ENCODE results near the gene ESYT3. TPM values are rescaled to one million over a fixed set of nuclear protein-coding genes. Genes with fewer than 3 reads are reported as not detected.

Gene ESYT3
- total and polyA plus RNA-seq, 2 experiments from 2014 or later, result 3.5 to 8.2 TPM

DNA sequence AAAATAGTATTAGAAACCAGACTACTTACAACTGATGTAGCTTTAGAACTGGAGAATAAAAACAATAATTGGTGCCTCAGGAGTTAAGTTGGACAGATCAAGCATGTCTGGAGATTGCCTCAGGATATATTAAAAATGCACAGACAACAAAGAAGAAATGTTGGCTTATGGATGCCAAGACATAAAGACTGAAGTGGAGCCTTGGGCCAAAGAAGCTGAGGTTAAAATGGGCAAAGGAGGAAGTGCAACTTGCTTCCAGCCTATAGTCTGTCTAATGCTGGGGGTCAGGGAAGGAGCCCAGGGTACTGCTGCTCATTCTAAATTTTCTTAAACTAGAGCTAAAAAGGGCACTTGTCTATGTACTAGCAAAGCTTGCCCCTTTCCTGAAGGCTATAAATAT lies 77.5 kb downstream of the ESYT3 start:
- H3K79me2 ChIP-seq (replicated peaks; ENCODE audit: insufficient read depth), result no peaks in the 10 kb centered on the region
- H3K4me3 ChIP-seq, result no peak overlapping the region
- peaks cover 12% of the 10 kb centered on the region for H3K9me3 Mint-ChIP-seq
- no peak overlapping the region for H3K27ac ChIP-seq (ENCODE audit: low read depth)
- H3F3A ChIP-seq (replicated peaks; ENCODE audit: low read depth), result no peaks in the 10 kb centered on the region
- ATAC-seq, result no peak
- H4K20me1 ChIP-seq (replicated peaks; ENCODE audit: insufficient read depth), result no peaks in the 10 kb centered on the region
- H3K9me2 ChIP-seq (ENCODE audit: insufficient read depth), result 0 out of 2 replicates have a peak, but pooled peaks cover 6% of the 10 kb centered on the region
- H3K4me1 ChIP-seq (ENCODE audit: insufficient read depth), result peaks cover 9% of the 10 kb centered on the region; the same call in 1 of the 2 replicates
- H3K36me3 Mint-ChIP-seq (ENCODE audit: low read depth), result peaks cover 17% of the 10 kb centered on the region
- TF ChIP-seq EZH2 (IDR thresholded peaks at IDR 0.05; ENCODE audit: low read depth, unreplicated experiment), result no peak
- TF ChIP-seq, protein P1, sequence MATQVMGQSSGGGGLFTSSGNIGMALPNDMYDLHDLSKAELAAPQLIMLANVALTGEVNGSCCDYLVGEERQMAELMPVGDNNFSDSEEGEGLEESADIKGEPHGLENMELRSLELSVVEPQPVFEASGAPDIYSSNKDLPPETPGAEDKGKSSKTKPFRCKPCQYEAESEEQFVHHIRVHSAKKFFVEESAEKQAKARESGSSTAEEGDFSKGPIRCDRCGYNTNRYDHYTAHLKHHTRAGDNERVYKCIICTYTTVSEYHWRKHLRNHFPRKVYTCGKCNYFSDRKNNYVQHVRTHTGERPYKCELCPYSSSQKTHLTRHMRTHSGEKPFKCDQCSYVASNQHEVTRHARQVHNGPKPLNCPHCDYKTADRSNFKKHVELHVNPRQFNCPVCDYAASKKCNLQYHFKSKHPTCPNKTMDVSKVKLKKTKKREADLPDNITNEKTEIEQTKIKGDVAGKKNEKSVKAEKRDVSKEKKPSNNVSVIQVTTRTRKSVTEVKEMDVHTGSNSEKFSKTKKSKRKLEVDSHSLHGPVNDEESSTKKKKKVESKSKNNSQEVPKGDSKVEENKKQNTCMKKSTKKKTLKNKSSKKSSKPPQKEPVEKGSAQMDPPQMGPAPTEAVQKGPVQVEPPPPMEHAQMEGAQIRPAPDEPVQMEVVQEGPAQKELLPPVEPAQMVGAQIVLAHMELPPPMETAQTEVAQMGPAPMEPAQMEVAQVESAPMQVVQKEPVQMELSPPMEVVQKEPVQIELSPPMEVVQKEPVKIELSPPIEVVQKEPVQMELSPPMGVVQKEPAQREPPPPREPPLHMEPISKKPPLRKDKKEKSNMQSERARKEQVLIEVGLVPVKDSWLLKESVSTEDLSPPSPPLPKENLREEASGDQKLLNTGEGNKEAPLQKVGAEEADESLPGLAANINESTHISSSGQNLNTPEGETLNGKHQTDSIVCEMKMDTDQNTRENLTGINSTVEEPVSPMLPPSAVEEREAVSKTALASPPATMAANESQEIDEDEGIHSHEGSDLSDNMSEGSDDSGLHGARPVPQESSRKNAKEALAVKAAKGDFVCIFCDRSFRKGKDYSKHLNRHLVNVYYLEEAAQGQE (IDR thresholded peaks at IDR 0.05; ENCODE audit: unreplicated experiment), result no peak
- no peak for TF ChIP-seq POLR2AphosphoS5 (IDR thresholded peaks at IDR 0.05; ENCODE audit: low read depth)
- TF ChIP-seq STAT1 (IDR thresholded peaks at IDR 0.05; ENCODE audit: unreplicated experiment), result no peak
- no peak for TF ChIP-seq EZH2phosphoT487 (IDR thresholded peaks at IDR 0.05; ENCODE audit: unreplicated experiment)
- no peak for TF ChIP-seq CREB1 (CRISPR knock-in tag; IDR thresholded peaks at IDR 0.05; ENCODE audit: low read depth)
- TF ChIP-seq ZNF331 (CRISPR knock-in tag; IDR thresholded peaks at IDR 0.05; ENCODE audit: low read depth), result no peak
- TF ChIP-seq, protein P2, sequence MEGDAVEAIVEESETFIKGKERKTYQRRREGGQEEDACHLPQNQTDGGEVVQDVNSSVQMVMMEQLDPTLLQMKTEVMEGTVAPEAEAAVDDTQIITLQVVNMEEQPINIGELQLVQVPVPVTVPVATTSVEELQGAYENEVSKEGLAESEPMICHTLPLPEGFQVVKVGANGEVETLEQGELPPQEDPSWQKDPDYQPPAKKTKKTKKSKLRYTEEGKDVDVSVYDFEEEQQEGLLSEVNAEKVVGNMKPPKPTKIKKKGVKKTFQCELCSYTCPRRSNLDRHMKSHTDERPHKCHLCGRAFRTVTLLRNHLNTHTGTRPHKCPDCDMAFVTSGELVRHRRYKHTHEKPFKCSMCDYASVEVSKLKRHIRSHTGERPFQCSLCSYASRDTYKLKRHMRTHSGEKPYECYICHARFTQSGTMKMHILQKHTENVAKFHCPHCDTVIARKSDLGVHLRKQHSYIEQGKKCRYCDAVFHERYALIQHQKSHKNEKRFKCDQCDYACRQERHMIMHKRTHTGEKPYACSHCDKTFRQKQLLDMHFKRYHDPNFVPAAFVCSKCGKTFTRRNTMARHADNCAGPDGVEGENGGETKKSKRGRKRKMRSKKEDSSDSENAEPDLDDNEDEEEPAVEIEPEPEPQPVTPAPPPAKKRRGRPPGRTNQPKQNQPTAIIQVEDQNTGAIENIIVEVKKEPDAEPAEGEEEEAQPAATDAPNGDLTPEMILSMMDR (conservative IDR thresholded peaks at IDR 0.05; ENCODE audit: low read depth in 2 of 2), result no peak
- TF ChIP-seq NANOG (IDR thresholded peaks at IDR 0.05; ENCODE audit: borderline replicate concordance), result no peak
- TF ChIP-seq ZNF114 (CRISPR knock-in tag; IDR thresholded peaks at IDR 0.05), result no peak
- TF ChIP-seq JUNB (IDR thresholded peaks at IDR 0.05; ENCODE audit: unreplicated experiment), result no peak
- TF ChIP-seq, protein P3, sequence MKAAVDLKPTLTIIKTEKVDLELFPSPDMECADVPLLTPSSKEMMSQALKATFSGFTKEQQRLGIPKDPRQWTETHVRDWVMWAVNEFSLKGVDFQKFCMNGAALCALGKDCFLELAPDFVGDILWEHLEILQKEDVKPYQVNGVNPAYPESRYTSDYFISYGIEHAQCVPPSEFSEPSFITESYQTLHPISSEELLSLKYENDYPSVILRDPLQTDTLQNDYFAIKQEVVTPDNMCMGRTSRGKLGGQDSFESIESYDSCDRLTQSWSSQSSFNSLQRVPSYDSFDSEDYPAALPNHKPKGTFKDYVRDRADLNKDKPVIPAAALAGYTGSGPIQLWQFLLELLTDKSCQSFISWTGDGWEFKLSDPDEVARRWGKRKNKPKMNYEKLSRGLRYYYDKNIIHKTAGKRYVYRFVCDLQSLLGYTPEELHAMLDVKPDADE (IDR thresholded peaks at IDR 0.05), result no peak
- TF ChIP-seq, protein P4, sequence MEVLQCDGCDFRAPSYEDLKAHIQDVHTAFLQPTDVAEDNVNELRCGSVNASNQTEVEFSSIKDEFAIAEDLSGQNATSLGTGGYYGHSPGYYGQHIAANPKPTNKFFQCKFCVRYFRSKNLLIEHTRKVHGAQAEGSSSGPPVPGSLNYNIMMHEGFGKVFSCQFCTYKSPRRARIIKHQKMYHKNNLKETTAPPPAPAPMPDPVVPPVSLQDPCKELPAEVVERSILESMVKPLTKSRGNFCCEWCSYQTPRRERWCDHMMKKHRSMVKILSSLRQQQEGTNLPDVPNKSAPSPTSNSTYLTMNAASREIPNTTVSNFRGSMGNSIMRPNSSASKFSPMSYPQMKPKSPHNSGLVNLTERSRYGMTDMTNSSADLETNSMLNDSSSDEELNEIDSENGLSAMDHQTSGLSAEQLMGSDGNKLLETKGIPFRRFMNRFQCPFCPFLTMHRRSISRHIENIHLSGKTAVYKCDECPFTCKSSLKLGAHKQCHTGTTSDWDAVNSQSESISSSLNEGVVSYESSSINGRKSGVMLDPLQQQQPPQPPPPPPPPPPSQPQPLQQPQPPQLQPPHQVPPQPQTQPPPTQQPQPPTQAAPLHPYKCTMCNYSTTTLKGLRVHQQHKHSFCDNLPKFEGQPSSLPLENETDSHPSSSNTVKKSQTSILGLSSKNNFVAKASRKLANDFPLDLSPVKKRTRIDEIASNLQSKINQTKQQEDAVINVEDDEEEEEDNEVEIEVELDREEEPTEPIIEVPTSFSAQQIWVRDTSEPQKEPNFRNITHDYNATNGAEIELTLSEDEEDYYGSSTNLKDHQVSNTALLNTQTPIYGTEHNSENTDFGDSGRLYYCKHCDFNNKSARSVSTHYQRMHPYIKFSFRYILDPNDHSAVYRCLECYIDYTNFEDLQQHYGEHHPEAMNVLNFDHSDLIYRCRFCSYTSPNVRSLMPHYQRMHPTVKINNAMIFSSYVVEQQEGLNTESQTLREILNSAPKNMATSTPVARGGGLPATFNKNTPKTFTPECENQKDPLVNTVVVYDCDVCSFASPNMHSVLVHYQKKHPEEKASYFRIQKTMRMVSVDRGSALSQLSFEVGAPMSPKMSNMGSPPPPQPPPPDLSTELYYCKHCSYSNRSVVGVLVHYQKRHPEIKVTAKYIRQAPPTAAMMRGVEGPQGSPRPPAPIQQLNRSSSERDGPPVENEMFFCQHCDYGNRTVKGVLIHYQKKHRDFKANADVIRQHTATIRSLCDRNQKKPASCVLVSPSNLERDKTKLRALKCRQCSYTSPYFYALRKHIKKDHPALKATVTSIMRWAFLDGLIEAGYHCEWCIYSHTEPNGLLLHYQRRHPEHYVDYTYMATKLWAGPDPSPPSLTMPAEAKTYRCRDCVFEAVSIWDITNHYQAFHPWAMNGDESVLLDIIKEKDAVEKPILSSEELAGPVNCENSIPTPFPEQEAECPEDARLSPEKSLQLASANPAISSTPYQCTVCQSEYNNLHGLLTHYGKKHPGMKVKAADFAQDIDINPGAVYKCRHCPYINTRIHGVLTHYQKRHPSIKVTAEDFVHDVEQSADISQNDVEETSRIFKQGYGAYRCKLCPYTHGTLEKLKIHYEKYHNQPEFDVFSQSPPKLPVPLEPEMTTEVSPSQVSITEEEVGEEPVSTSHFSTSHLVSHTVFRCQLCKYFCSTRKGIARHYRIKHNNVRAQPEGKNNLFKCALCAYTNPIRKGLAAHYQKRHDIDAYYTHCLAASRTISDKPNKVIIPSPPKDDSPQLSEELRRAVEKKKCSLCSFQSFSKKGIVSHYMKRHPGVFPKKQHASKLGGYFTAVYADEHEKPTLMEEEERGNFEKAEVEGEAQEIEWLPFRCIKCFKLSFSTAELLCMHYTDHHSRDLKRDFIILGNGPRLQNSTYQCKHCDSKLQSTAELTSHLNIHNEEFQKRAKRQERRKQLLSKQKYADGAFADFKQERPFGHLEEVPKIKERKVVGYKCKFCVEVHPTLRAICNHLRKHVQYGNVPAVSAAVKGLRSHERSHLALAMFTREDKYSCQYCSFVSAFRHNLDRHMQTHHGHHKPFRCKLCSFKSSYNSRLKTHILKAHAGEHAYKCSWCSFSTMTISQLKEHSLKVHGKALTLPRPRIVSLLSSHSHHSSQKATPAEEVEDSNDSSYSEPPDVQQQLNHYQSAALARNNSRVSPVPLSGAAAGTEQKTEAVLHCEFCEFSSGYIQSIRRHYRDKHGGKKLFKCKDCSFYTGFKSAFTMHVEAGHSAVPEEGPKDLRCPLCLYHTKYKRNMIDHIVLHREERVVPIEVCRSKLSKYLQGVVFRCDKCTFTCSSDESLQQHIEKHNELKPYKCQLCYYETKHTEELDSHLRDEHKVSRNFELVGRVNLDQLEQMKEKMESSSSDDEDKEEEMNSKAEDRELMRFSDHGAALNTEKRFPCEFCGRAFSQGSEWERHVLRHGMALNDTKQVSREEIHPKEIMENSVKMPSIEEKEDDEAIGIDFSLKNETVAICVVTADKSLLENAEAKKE (CRISPR knock-in tag; IDR thresholded peaks at IDR 0.05), result no peak
- H3K4me1 Mint-ChIP-seq, result peaks cover 13% of the 10 kb centered on the region
- DNase-seq (ENCODE audit: low spot score), result no peak
- no peak overlapping the region for H2AFZ ChIP-seq
- no peaks in the 10 kb centered on the region for H3K27me3 ChIP-seq (ENCODE audit: insufficient read depth)
- H3K27ac Mint-ChIP-seq, result peak overlapping the region; percentile 43; the same call in 1 of the 2 replicates
- H3K4me2 ChIP-seq, result no peak overlapping the region
- no peak overlapping the region for H3K4me3 Mint-ChIP-seq
- H3K36me3 ChIP-seq (ENCODE audit: insufficient read depth), result 0 out of 2 replicates have a peak, but pooled peaks cover 5% of the 10 kb centered on the region
- H3K27me3 Mint-ChIP-seq (ENCODE audit: insufficient read depth, low read depth, poor library complexity), result peaks cover 12% of the 10 kb centered on the region
